ENCODE data around the gene S100A12. TPM values are rescaled to one million over a fixed set of nuclear protein-coding genes. Genes with fewer than 3 reads are reported as not detected.
"Not testable (repeated sequence)": the region's sequence is repeated elsewhere in the genome, so short reads cannot be mapped to it uniquely, and the experiment has no call there.

S100A12 gene
- total RNA-seq, 1 experiment from 2014 or later: not detected

- H3K36me3 Mint-ChIP-seq (ENCODE audit: insufficient read depth in 1 of 3, low read depth in 3 of 3); H3K79me1 ChIP-seq (ENCODE audit: insufficient read depth, low read depth, low read length, poor library complexity, severe bottlenecking); H2BK12ac ChIP-seq (ENCODE audit: insufficient read length, low read depth, low read length); H3K27me3 ChIP-seq (ENCODE audit: insufficient read depth, low read length); H4K8ac ChIP-seq (replicated peaks; ENCODE audit: insufficient read length, low read depth, low read length); H3K9ac ChIP-seq (ENCODE audit: extremely low read depth, insufficient read length, low read length); H3K27ac ChIP-seq (ENCODE audit: insufficient read length, low read depth, low read length); H3K9me3 Mint-ChIP-seq; H2BK120ac ChIP-seq (ENCODE audit: low read depth, low read length, poor library complexity, severe bottlenecking); H3K4me2 ChIP-seq (ENCODE audit: insufficient read depth, insufficient read length, low read length); H2BK5ac ChIP-seq (ENCODE audit: insufficient read length, low read length); H3K14ac ChIP-seq (ENCODE audit: insufficient read depth, low read length); H3K23ac ChIP-seq (ENCODE audit: insufficient read length, low read depth, low read length); H2BK20ac ChIP-seq (ENCODE audit: low read depth, low read length, poor library complexity, severe bottlenecking); H3K79me2 ChIP-seq (ENCODE audit: insufficient read depth, low read length); H2AK5ac ChIP-seq (ENCODE audit: insufficient read length, low read length); H3K18ac ChIP-seq (ENCODE audit: insufficient read length, low read depth, low read length); H4K20me1 ChIP-seq (ENCODE audit: control insufficient read depth, insufficient read depth, insufficient read length); H2AFZ ChIP-seq (ENCODE audit: low read length); H4K5ac ChIP-seq (ENCODE audit: insufficient read length, low read depth, low read length); H3K4me1 ChIP-seq (ENCODE audit: insufficient read depth, low read length); H3K4me3 Mint-ChIP-seq; H3K9me3 ChIP-seq (ENCODE audit: control insufficient read depth, low read depth, low read length); H2BK15ac ChIP-seq (ENCODE audit: low read depth, low read length); H3K56ac ChIP-seq (ENCODE audit: insufficient read length, low read depth, low read length); H3K27ac Mint-ChIP-seq; H4K91ac ChIP-seq (ENCODE audit: insufficient read length, low read depth, low read length); H3K4ac ChIP-seq (ENCODE audit: low read depth, low read length); H3K23me2 ChIP-seq (ENCODE audit: insufficient read length, low read depth, low read length, poor library complexity, severe bottlenecking); H3T11ph ChIP-seq (ENCODE audit: low read length): not testable (repeated sequence)
- Mint-ChIP-seq H3K4me1 (peaks cover 1 to 18% of the 10 kb centered on the region in 2 experiments; a peak in 2 of 4 replicates), H3K27me3 (ENCODE audit: low read depth) (peaks cover 60% of the 10 kb centered on the region)
- peak; percentile 23 for DNase-seq
- WGBS (ENCODE audit: extremely low coverage, insufficient read length, low lambda C conversion rate): no CpG with 5 or more reads among the region's 11 CpGs
Observed at GRCh38 chr1:153407274-153407673, 31.9 kb upstream of the S100A12 start.

GRCh38 chr1:153405825-153406599, 30.6 kb upstream of the S100A12 start:
- H4K5ac ChIP-seq (ENCODE audit: insufficient read length, low read depth, low read length); H3K36me3 Mint-ChIP-seq (ENCODE audit: insufficient read depth in 1 of 3, low read depth in 3 of 3): not testable (repeated sequence)

More at GRCh38 chr1:153405825-153406599, 30.6 kb upstream of the S100A12 start:
- H3K4me3 Mint-ChIP-seq; H2BK5ac ChIP-seq (ENCODE audit: insufficient read length, low read length); H3K27me3 ChIP-seq (ENCODE audit: insufficient read depth, low read length); H2BK15ac ChIP-seq (ENCODE audit: low read depth, low read length); H2BK20ac ChIP-seq (ENCODE audit: low read depth, low read length, poor library complexity, severe bottlenecking); H3K4me1 ChIP-seq (ENCODE audit: insufficient read depth, low read length); H4K8ac ChIP-seq (replicated peaks; ENCODE audit: insufficient read length, low read depth, low read length); H3K4ac ChIP-seq (ENCODE audit: low read depth, low read length); H3K27ac Mint-ChIP-seq; H3K79me1 ChIP-seq (ENCODE audit: insufficient read depth, low read depth, low read length, poor library complexity, severe bottlenecking); H2BK12ac ChIP-seq (ENCODE audit: insufficient read length, low read depth, low read length); H3K79me2 ChIP-seq (ENCODE audit: insufficient read depth, low read length); H3K27ac ChIP-seq (ENCODE audit: insufficient read length, low read depth, low read length); H3K9me3 ChIP-seq (ENCODE audit: control insufficient read depth, low read depth, low read length); H2BK120ac ChIP-seq (ENCODE audit: low read depth, low read length, poor library complexity, severe bottlenecking); H3K18ac ChIP-seq (ENCODE audit: insufficient read length, low read depth, low read length); H3K14ac ChIP-seq (ENCODE audit: insufficient read depth, low read length); H3K23ac ChIP-seq (ENCODE audit: insufficient read length, low read depth, low read length); H3K56ac ChIP-seq (ENCODE audit: insufficient read length, low read depth, low read length); H3K4me2 ChIP-seq (ENCODE audit: insufficient read depth, insufficient read length, low read length); H3T11ph ChIP-seq (ENCODE audit: low read length); H3K23me2 ChIP-seq (ENCODE audit: insufficient read length, low read depth, low read length, poor library complexity, severe bottlenecking); H3K9ac ChIP-seq (ENCODE audit: extremely low read depth, insufficient read length, low read length); H4K91ac ChIP-seq (ENCODE audit: insufficient read length, low read depth, low read length); H2AK5ac ChIP-seq (ENCODE audit: insufficient read length, low read length); H2AFZ ChIP-seq (ENCODE audit: low read length); H3K9me3 Mint-ChIP-seq; H4K20me1 ChIP-seq (ENCODE audit: control insufficient read depth, insufficient read depth, insufficient read length): not testable (repeated sequence)
- DNase-seq: peak; percentile 6
- WGBS (ENCODE audit: extremely low coverage, insufficient read length, low lambda C conversion rate): no CpG with 5 or more reads among the region's 6 CpGs
- H3K27me3 Mint-ChIP-seq (ENCODE audit: low read depth): peaks cover 52% of the 10 kb centered on the region
- H3K4me1 Mint-ChIP-seq: peaks cover 7 to 24% of the 10 kb centered on the region in 2 experiments; a peak in 3 of 4 replicates

Data from H9 (cell line).